K562 (cell line): ENCODE results near the gene TRABD2B. TPM values are rescaled to one million over a fixed set of nuclear protein-coding genes. Genes with fewer than 3 reads are reported as not detected.

Source experiments
- CBFB ChIP-seq: sonication (generic); formaldehyde crosslinking; IDR thresholded peaks from 2 replicates; pipeline ENCODE4 v1.4.0; 2020; ENCODE audit warnings: mild to moderate bottlenecking, missing genetic modification reagents
- FIP1L1 ChIP-seq: fragments of 200-400 bp; formaldehyde crosslinking; IDR thresholded peaks from 2 replicates; pipeline ENCODE4 v1.6.1; 2018; ENCODE audit warnings: mild to moderate bottlenecking, low read depth, low read length; ENCODE audit not compliant: poor library complexity, severe bottlenecking
- NR1H2 ChIP-seq: sonication (generic); formaldehyde crosslinking; IDR thresholded peaks from 2 replicates; pipeline ENCODE4 v1.4.0; 2020; ENCODE audit warnings: mild to moderate bottlenecking, missing genetic modification reagents
- PCBP2 ChIP-seq: fragments of 200-400 bp; formaldehyde crosslinking; IDR thresholded peaks from 2 replicates; pipeline ENCODE4 v1.6.1; 2018; ENCODE audit warnings: low read length, low read depth, mild to moderate bottlenecking, moderate library complexity; ENCODE audit not compliant: poor library complexity, severe bottlenecking
- polyA plus RNA-seq, 8 experiments: library from polyadenylated mRNA; depleted of rRNA in 4 of 8; stranded (reverse) in 5 of 8; unstranded in 3 of 8; fragments of >200 nt; fragmentation: Nextera tagmentation in 2 of 8; fragmentation: Illumina TruSeq in 1 of 8; extraction: Ambion mirVana in 2 of 8; extraction: Trizol in 1 of 8; gene quantifications; 2 replicates each; pipeline versions ENCODE4 v1.2.1 to v1.2.3, GENCODE V29; 2011 to 2014; ENCODE audit warnings: inconsistent platforms in 1 of 8, missing spikeins in 1 of 8
- total RNA-seq, 7 experiments: library from RNA; depleted of rRNA in 6 of 7; stranded (reverse); fragments of >200 nt in 6 of 7; fragmentation: Illumina TruSeq in 2 of 7; extraction: Trizol in 2 of 7; gene quantifications; 2 replicates each; pipeline versions ENCODE4 v1.2.1 to v1.2.3, GENCODE V29; 2011 to 2021; ENCODE audit warnings: low replicate concordance in 1 of 7
- TF ChIP-seq, protein P1 (sequence below): fragments of 250-450 bp; sonication (Bioruptor Pico); IDR thresholded peaks from 2 replicates; pipeline ENCODE4 v1.8.0; 2022; ENCODE audit warnings: moderate library complexity, mild to moderate bottlenecking, inconsistent platforms
- TF ChIP-seq, protein P2 (sequence below), 2 experiments: fragments of 450-650 bp; formaldehyde crosslinking in 1 of 2; IDR thresholded peaks; 2 replicates each; pipeline versions ENCODE4 v1.4.0 to v1.6.1; 2014 to 2020; ENCODE audit warnings: mild to moderate bottlenecking in 2 of 2, borderline replicate concordance in 1 of 2, low read depth in 1 of 2
- TF ChIP-seq, protein P3 (sequence below): fragments of 450-650 bp; IDR thresholded peaks from 2 replicates; pipeline ENCODE4 v1.6.1; 2016; ENCODE audit warnings: missing biosample characterization, missing genetic modification characterization

The TRABD2B gene
- total and polyA plus RNA-seq, 9 of the 15 experiments (the other 6 are each of a cell fraction or from before 2014, with no cell fraction given): not detected

DNA sequence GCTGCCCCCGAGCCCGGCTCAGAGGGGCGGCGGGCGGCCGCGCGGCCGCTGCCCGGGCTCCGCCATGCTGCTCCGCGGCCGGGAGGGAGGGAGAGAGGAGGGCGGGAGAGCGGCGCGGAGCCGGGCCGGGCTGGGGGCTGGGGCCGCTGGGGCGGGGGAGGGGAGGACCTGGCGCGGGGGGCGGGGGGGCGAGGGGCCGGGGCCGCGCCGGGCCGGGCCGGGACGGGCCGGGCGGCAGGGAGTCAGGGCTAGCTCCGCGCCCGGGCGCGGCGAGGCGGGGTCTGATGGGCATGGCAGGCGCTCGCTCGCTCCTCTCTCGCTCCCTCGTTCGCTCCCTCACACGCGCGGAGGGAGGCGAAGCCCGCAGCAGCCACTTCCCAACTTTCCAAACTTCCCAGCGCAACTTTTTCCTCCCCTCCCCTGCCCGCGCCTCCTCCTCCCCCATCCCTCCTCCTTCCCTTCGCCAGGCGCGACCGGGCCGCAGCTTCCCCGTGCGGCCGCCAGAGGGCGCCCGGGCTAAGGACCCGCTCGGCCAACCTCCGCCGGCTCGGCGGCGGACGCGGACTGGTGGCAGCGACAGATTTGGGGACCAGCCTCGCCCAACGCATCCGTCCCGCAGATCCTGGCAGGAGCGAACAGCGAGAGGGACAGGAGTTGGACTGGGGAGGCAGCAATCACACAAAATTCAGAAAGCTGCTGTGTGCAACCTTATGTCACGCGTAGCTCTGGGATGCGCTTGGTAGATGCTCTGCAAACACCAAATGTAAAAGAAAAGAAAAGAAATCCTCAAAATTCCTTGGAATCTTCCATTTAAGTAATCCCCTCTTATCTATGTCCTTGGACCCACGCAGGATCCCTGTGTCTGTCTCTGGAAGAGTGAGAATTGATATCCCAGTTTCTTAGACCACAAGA, at the start of gene TRABD2B (continued):
- TF ChIP-seq, protein P1, sequence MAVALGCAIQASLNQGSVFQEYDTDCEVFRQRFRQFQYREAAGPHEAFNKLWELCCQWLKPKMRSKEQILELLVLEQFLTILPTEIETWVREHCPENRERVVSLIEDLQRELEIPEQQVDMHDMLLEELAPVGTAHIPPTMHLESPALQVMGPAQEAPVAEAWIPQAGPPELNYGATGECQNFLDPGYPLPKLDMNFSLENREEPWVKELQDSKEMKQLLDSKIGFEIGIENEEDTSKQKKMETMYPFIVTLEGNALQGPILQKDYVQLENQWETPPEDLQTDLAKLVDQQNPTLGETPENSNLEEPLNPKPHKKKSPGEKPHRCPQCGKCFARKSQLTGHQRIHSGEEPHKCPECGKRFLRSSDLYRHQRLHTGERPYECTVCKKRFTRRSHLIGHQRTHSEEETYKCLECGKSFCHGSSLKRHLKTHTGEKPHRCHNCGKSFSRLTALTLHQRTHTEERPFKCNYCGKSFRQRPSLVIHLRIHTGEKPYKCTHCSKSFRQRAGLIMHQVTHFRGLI (CRISPR knock-in tag): no peak
- TF ChIP-seq, protein P2, sequence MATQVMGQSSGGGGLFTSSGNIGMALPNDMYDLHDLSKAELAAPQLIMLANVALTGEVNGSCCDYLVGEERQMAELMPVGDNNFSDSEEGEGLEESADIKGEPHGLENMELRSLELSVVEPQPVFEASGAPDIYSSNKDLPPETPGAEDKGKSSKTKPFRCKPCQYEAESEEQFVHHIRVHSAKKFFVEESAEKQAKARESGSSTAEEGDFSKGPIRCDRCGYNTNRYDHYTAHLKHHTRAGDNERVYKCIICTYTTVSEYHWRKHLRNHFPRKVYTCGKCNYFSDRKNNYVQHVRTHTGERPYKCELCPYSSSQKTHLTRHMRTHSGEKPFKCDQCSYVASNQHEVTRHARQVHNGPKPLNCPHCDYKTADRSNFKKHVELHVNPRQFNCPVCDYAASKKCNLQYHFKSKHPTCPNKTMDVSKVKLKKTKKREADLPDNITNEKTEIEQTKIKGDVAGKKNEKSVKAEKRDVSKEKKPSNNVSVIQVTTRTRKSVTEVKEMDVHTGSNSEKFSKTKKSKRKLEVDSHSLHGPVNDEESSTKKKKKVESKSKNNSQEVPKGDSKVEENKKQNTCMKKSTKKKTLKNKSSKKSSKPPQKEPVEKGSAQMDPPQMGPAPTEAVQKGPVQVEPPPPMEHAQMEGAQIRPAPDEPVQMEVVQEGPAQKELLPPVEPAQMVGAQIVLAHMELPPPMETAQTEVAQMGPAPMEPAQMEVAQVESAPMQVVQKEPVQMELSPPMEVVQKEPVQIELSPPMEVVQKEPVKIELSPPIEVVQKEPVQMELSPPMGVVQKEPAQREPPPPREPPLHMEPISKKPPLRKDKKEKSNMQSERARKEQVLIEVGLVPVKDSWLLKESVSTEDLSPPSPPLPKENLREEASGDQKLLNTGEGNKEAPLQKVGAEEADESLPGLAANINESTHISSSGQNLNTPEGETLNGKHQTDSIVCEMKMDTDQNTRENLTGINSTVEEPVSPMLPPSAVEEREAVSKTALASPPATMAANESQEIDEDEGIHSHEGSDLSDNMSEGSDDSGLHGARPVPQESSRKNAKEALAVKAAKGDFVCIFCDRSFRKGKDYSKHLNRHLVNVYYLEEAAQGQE (IDR thresholded peaks at IDR 0.05; ENCODE audit: borderline replicate concordance): peak; percentile 57; the same call in 1 of the 2 replicates
- TF ChIP-seq, protein P2 (CRISPR knock-in tag; IDR thresholded peaks at IDR 0.05; ENCODE audit: low read depth): no peak
- TF ChIP-seq FIP1L1 (no peak), PCBP2 (peak; percentile 69), NR1H2 (no peak), CBFB (CRISPR knock-in tag) (no peak)
- TF ChIP-seq, protein P3, sequence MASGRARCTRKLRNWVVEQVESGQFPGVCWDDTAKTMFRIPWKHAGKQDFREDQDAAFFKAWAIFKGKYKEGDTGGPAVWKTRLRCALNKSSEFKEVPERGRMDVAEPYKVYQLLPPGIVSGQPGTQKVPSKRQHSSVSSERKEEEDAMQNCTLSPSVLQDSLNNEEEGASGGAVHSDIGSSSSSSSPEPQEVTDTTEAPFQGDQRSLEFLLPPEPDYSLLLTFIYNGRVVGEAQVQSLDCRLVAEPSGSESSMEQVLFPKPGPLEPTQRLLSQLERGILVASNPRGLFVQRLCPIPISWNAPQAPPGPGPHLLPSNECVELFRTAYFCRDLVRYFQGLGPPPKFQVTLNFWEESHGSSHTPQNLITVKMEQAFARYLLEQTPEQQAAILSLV: no peak
